SK-N-DZ (cell line): Measurements from ENCODE around the gene EPDR1.
"Not testable (repeated sequence)": the region's sequence is repeated elsewhere in the genome, so short reads cannot be mapped to it uniquely, and the experiment has no call there.

ENCODE experiments used
- DNase-seq: peaks from one replicate; pipeline ENCODE4 v3.0.0-alpha.2; 2015; ENCODE audit warnings: low spot score

Gene EPDR1

DNA sequence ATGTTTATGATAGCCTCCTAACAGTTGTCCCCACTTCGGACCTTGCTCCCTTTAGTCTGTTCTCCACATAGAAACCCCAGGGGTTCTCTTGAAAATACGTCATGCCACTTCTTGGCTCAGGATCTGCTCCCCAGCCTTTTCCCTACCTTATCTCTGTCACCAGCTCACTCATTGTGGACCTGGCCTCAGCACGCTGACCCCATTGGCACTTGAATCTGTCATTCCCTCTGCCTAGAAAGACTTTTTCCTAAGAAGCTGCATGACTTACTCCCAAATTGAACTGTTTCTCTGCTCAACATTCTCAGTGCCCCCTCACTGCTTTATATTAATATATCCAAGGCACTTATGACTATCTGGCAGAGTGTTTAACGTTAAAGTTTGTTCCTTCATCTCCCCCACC lies 8.4 kb downstream of the EPDR1 start:
- DNase-seq = no peak

DNA sequence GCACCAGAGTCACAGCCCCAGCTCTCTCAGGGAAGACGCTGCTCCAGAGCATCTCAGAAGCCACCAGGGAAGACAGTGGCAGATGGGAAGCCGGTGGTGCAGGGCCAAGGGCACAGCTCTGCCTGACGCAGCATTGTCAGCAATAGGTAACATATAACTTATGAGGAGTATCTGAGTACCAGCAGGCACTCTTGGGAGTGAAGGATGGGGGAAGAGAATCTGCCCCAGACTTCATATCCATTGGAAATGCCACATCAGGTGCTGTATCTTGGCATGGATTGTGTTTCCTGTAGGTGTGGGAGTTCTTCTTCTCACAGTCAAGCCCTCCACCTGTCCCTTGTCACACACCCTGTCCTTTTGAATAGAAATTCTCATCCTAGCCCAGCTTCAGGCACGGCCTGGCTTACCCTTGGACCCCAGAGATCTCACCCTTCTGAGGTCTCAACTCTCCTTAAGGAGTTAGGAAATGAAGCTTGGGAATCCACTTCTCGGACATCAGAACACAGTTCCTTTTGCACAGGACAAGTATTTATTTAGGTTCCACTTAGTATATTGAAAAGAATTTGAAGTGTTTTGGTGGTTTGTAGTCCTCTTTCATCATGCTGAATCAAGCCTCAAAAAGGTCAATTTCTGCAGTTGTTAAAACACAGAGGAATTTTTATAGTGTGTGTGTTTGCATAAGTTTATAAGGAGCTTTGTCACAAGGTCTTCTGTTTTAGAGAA lies 9.9 kb downstream of the EPDR1 start:
- DNase-seq = no peak

DNA sequence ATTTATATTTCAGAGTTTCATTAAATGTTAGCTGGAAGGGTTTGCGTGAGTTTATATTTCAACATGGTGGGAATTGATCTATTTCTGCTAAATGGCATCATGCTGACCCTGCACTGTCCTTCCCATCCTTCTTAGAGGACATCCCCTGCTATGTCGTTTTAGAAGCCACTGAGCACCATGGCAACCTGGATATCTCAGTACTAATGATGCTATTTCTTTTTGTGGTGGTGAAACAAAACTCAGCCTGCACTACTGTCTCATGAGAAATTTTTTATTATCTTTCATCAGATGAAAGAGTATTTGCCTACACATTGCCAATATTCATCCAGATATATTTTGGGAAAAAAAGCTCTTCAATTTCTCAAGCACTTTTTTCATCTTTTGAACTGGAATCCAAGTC lies 12.1 kb downstream of the EPDR1 start:
- no peak for DNase-seq

DNA sequence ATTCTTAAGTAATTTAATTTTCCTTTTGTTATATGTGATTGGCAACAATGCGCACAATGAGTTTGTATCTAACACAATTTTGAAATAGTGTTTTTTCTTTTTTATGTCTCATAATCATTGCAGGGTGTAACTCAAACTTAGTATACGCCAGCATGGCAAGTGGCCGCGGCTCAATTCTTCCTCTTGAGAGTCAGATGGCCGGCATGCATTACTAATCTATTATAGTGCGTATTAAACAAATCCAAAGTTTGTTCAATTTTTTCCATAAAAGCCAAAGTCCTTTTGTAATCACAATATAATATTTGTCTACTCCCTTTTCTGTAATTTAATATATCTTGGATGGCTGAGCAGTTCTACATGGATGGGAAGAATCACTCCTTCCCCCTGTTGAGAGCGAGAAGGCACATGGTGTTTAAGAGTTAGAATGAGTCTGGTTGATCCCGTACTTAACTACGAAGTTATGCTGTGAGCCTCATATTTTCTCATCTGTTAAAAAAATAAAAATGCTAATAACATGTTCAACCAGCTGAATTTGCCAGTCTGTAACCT lies 12.7 kb downstream of the EPDR1 start:
- DNase-seq = no peak

DNA sequence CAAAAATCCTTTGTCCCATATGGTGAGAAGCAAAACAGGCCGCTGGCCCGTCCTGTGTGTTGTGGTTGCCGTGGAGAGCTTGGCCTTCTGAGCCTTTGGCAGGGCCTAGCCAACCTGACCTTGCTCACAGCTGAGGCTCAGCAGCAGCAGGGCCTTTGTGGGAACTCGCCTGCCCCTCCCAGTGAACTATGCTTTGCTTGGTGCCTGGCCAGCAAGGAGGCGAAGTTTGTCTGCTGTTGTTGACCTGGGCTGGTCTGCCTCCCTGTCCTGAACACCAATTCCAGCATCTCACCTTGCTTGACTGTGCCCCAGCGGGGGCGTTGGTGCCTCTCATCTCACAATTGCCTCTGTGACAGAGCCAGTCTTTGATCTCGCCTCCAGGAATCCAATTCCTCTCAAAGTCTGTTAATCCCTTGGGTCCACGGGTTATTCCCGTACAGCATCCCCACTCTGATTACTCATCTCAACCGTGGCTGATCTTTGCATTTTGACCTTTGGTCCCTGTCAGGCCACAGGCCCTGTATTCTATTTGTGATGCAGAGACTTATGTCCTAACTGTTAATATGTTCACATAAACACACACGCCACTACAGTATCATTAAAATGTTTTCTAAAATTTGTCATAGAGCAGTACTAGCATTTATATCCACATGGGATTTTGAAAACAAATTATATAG lies 22.6 kb downstream of the EPDR1 start:
- no peak for DNase-seq

DNA sequence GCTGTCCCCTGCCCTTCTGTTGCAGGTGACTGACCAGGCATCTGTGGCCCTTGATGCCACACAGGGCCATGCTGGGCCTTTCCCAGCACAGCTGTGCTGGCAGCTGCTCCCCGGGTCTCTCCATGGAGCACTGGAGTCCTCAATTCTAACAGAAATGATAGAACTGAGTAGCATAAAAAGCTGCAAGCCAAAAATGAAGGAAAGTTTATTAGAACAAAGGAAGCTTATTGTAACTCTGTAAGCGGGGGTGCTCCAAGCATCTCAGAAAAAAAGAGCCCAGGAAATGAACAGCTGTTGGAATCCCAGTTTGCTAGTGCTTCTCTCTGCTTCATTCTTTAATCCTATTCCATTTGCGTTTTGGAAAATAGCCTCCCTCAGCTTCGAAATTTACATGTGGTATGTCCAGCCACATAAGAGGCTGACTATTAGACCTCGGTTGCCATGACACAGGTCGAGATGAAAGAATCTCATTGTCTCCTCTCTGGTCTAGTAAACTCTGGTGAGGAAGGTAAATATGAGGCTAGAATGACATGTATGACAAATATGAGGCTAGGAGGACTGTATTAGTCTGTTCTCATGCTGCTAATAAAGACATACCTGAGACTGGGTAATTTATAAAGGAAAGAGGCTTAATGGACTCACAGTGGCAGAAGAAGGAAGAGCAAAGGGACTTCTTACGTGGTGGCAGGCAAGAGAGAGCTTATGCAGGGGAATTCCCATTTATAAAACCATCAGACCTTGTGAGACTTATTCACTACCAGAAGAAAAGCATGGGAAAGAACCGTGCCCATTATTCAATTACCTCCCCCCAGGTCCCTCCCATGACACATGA lies 23.7 kb downstream of the EPDR1 start:
- DNase-seq = no peak

DNA sequence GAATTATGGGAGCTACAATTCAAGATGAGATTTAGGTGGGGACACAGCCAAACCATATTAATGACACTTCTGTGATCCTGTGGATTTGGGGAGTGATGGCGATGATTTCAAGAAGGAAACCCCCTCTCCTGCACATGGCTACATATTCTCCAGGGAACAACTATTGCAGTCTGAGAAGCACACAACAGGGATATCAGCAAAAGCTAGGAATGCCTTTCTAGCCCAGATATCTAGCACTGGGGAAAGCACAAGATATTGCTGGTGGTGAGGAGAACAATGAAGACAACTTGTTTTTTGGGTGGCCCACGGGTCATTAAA lies 24.3 kb downstream of the EPDR1 start:
- DNase-seq = no peak

DNA sequence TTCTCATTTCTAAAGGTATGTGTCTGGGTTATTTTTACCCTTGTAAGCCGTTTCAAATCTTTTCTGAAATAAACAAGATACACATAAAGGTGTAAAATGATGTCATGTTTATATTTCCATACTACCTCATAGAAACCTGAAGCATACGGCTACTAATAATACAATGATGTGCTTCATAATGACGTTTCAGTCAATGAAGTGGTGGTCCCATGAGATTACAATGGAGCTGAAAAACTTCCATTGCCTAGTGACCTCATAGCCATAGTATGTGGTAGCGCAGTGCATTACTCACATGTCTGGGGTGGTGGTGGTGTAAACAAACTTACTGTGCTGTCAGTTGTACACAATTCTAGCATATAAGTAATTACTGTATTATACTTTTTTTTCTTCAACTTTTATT lies 24.9 kb downstream of the EPDR1 start:
- no peak for DNase-seq

DNA sequence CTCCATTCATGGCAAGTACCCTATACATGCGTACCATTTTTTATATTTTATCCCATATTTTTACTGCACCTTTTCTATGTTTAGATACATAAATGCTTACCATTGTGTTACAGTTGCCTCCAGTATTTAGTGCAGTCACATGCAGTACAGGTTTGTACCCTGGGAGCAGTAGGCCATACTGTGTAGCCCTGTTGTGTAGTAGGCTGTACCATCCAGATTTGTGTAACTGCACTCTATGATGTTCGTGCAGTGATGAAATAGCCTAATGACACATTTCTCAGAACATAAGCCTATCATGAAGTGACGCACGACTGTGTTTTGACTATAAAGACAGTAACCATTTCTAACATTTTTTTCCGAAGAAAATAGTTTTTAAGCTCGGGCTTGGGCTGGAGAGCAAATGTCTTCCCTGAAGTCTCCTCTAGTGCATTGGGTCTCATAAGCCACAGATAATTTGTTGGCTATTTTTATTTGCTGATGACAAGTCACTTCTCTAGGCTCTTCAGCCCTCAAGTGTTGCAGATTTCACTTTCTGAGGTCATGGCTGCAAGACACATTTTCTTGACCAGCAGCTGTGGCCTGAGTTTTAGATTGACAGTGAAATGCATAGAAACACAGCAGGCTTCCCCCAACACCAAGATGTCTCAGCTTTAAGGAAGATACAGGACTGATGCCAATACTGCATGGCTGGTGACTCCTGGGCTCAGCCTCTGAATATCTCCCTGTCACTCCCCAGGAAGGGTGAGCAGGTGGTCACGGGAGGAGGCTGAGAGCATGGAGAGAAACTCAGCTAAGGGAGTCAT lies 26.9 kb downstream of the EPDR1 start:
- DNase-seq = no peak

DNA sequence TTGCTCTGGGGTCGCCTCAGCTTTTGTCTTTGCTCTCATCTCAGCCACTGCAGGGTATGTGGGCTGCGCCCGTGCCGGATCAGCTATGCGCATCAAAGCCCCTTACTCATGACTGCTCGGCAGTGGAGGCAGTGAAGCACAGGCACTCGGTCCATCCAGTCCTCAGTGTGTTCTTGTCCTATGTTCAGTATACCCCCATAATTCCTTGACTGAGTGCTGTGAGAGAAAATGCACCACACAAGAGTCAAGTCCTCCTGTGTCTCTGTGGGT lies 27.4 kb downstream of the EPDR1 start:
- no peak for DNase-seq

DNA sequence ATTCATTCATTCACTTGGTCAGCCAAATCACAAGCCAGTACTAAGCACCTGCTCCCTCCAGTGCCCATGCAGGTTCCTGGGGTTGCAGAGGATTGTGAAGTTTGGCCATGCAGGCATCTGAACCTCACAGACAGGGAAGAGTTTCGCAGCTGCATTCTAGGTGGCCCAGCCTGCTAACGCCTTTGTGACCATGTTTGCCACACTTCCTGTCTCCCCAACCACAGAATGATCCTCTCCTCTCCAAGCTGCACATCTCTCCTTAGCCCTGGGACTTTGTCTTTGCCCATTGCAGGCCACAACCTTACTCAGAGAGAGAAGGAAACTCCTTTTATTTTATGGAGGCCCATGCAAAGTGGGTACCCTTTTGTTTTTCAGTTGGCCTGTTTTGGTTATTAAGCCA lies 31.8 kb downstream of the EPDR1 start:
- no peak for DNase-seq

DNA sequence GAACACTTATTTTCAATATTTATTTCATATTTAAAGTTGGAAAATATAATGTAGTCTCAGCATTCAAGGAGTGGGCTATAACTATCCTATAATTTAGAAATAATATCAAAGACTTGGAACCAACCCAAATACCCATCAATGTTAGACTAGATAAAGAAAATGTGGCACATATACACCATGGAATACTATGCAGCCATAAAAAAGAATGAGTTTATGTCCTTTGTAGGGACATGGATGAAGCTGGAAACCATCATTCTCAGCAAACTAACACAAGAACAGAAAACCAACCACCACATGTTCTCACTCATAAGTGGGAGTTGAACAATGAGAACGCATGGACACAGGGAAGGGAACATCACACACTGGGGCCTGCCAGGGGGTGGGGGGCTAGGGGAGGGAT lies 33.8 kb downstream of the EPDR1 start:
- DNase-seq = not testable (repeated sequence)

DNA sequence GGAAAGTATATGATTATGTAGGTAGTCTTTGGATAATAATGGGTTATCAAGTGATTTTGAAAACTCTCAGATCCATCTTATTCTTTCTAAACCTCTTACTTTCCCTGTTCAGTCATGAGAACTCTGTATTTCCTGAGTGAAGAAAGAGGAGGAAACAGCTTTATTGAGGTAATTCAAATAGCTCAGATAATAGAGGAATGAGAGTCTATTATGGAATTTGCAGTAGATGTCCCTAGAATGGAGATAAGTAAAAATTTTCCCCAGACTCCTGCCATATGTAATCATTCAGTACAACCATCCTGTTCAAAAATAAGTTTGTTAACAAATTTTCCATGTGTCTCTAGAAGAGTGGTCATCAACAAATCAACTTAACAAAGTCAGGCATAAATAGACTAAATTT lies 36.4 kb downstream of the EPDR1 start:
- DNase-seq = no peak

DNA sequence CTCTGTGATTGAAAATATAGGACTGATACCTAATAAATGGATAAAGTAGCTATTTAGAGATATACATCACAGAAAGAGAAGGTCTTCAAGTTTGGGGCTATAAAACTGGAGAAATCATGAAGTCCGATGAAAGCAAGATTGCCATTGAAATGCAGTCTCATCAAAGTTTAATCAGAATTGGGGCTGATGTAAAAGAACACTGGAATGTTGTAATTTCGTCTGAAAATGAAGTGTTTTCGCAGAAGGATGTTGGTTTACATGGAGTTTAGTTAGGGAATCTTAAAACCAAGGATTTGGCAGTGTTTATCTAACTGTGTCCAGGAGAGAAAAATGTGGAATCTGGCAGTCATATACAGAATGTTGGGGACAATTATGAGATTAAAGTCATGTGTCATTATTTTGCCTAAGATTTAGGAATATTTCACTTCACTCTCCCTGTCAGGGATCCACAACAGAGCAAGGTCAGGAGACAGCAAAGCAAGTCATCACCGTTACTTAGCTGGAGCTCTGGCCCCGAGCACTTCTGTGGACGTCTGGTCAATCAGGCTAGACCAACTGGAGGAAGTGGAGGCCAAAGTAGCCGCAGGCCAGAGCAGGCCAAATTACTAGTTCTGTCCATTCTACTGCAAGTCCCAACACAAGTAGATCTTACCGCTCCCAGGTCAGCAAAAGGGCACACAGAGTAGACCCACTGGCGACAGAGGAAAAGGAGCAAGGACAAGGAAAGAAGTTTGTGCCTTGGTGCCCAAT lies 37.0 kb downstream of the EPDR1 start:
- DNase-seq = no peak

DNA sequence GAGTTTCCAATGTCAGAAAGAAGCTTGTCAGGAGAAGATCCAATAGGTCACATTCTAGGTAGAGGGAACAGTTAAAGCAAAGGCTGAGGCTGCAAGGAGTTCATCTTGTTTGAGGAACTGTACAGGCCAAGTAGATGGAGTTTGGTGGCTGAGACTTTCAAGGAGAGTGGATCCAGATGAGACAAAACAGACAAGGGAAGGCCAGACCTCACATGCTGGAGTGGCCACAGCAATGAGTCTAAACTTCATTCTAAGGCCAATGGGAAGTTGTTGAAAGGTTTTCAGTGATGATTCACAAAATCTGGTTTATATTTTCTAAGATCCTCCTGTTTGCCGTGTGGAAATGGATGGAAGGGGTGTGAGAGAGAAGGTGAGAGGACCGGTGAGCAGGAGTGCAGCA lies 40.0 kb downstream of the EPDR1 start:
- no peak for DNase-seq

DNA sequence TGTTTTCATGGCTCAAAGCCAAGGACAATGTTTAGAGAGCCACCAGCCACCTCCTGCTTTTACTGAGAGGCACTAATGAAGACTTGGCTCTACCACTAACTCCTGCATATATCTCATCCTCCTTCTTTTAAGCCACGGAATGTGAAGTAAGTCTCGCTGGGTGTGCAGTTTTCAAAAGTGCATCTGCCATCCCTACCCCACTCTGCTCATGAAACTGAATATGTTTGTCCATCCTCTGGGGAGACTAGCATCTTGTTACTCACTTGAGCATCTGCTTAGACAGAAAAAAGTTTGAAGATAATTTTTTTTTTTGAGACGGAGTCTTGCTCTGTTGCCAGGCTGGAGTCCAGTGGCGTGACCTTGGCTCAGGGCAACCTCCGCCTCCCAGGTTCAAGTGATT lies 40.8 kb downstream of the EPDR1 start:
- DNase-seq = no peak

DNA sequence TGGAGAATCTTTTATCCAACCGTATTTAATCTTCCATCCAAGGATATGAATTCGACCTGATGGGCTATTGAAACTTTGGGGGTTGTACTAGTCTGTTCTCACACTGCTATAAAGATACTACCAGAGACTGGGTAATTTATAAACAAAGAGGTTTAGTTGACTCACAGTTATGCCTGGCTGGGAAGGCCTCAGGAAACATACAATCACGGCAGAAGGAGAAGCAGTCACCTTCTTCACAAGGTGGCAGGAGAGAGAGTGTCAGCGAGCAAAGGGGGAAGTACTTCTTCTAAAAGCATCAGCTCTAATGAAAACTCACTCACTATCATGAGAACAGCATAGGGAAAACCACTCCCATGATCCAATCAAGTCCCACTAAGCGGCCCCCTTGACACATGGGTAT lies 43.8 kb downstream of the EPDR1 start:
- DNase-seq = no peak

DNA sequence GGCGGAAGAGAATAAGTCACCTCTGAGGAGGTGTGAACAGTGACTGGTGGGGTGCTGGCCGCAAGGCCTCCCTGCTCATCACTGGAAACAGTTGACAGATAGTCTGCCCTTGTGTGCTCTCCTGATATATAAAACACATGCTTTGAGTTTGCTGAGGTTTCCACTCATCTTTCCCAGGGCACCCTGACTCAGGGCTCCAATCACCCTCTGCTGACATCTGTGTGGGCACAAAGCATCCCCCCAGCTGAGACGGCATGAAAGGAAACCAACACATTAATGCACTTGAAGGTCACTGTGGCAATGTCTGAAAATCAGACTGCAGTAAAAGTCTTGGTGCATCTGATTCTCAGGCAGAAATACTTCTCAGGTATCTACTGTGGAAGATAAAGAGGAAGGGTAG lies 49.8 kb downstream of the EPDR1 start:
- DNase-seq = no peak

DNA sequence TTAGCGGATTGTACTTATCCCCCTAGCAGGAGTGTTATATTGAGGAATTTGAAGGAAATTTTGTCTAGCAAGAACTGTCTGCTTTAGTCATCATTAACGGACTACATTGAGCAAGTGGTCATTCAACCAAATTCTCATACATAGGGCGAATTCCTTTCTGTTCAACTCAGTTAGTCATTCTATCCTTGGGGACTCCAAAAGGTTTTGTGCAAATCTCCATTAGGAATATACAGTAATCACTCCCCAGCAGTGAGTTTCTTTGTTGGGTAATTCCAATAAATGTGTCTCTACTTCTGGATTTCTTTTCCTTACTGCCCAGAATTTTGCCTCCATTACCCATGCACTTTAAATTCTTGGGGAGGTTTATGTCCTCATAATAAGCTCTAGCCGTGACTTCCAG lies 51.1 kb downstream of the EPDR1 start:
- no peak for DNase-seq

DNA sequence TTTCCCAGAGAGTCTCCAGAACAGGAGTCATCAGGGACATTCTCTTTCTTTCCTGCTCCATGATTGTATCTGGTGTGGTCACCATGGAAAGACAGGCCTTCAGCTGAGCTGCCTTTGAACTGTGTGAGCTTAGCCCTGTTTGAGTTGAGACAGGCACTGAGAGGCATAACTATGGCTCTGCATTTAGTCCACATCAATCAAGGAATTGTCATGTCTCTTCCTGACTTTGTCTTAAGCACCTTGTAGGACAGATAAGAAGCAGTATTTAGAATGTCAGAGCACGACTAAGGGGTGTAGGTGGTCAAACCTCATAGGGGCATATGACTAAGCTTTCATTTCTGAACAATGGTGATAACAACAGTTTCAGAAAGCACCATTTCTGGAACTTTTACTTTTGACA lies 53.5 kb downstream of the EPDR1 start:
- no peak for DNase-seq

DNA sequence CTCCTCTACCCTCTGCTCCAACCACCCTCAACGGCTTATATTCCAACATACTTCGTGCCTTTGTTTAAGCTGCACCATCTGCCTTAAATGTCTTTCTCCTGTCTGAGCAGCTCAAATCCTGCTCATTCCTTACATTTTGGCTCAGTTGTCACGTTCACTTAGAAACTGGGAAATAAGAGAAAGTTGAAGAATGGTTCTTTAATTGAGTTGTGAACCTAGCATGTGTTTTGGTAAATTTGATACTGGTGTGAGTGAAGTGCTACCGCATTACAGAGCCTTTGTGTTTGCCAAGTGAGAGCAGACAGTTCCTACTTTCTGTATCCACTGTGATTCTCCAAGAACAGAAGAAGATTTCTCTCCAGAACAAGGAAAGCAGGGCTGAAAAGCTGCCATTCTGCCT lies 54.3 kb downstream of the EPDR1 start:
- no peak for DNase-seq
